Neuronal stem cell (in vitro differentiated cells): ENCODE data around the gene ELMO1.

Source experiments
- DNase-seq: peaks from one replicate; pipeline ENCODE4 v3.0.0-alpha.2; 2013; ENCODE audit warnings: low spot score
- H2AFZ ChIP-seq: one replicate; pipeline ENCODE4 v1.6.1; 2013; ENCODE audit warnings: mild to moderate bottlenecking, low read length, inconsistent platforms
- H2AK5ac ChIP-seq: 2 replicates; pipeline ENCODE4 v1.6.1; 2013; ENCODE audit warnings: low read depth, mild to moderate bottlenecking, inconsistent platforms, low read length, moderate library complexity, mixed read lengths
- H2BK120ac ChIP-seq: 2 replicates; pipeline ENCODE4 v1.6.1; 2013; ENCODE audit warnings: low read depth, mild to moderate bottlenecking, inconsistent platforms, low read length, moderate library complexity, mixed read lengths
- H2BK12ac ChIP-seq: one replicate; pipeline ENCODE4 v1.6.1; 2013; ENCODE audit warnings: low read length, inconsistent platforms
- H2BK15ac ChIP-seq: 2 replicates; pipeline ENCODE4 v1.6.1; 2013; ENCODE audit warnings: mild to moderate bottlenecking, low read length, inconsistent platforms, mixed read lengths
- H2BK5ac ChIP-seq: one replicate; pipeline ENCODE4 v1.6.1; 2013; ENCODE audit warnings: inconsistent platforms, mild to moderate bottlenecking, low read length, moderate library complexity
- H3K14ac ChIP-seq: one replicate; pipeline ENCODE4 v1.6.1; 2013; ENCODE audit warnings: low read length, inconsistent platforms
- H3K18ac ChIP-seq: 2 replicates; pipeline ENCODE4 v1.6.1; 2013; ENCODE audit warnings: low read length, inconsistent platforms
- H3K23ac ChIP-seq: 2 replicates; pipeline ENCODE4 v1.6.1; 2013; ENCODE audit warnings: low read depth, mild to moderate bottlenecking, mixed read lengths, low read length, inconsistent platforms; ENCODE audit not compliant: poor library complexity
- H3K27ac ChIP-seq: replicated peaks from 3 replicates; pipeline ENCODE4 v1.5.1; 2013; ENCODE audit warnings: low read length, inconsistent platforms
- H3K27me3 ChIP-seq, 3 experiments: 2 replicates each; pipeline ENCODE4 v1.6.1; 2013; ENCODE audit warnings: low read length in 3 of 3, mild to moderate bottlenecking in 2 of 3, inconsistent platforms in 1 of 3, low read depth in 1 of 3, mixed read lengths in 1 of 3, moderate library complexity in 1 of 3; ENCODE audit not compliant: control insufficient read depth in 3 of 3, insufficient read depth in 3 of 3
- H3K36me3 ChIP-seq, 2 donors: replicated peaks in 1 of 2; 2 replicates each; pipeline ENCODE4 v1.6.1; 2013; ENCODE audit warnings: low read length in 2 of 2; ENCODE audit not compliant: control insufficient read depth in 2 of 2, insufficient read depth in 2 of 2
- H3K4ac ChIP-seq: 2 replicates; pipeline ENCODE4 v1.6.1; 2013; ENCODE audit warnings: inconsistent platforms, mild to moderate bottlenecking, low read length, moderate library complexity
- H3K4me1 ChIP-seq, 2 donors: 1 replicate in 1 of 2; 2 replicates in 1 of 2; pipeline ENCODE4 v1.6.1; 2013; ENCODE audit warnings: low read length in 2 of 2, low read depth in 1 of 2; ENCODE audit not compliant: control insufficient read depth in 2 of 2, insufficient read depth in 1 of 2
- H3K4me2 ChIP-seq: one replicate; pipeline ENCODE4 v1.6.1; 2013; ENCODE audit warnings: mild to moderate bottlenecking, low read length, inconsistent platforms; ENCODE audit not compliant: insufficient read depth, poor library complexity, severe bottlenecking
- H3K4me3 ChIP-seq, 2 donors: 2 replicates each; pipeline ENCODE4 v1.5.1; 2013; ENCODE audit warnings: low read length in 2 of 2, mild to moderate bottlenecking in 2 of 2, inconsistent platforms in 1 of 2, moderate library complexity in 1 of 2
- H3K79me1 ChIP-seq: one replicate; pipeline ENCODE4 v1.6.1; 2013; ENCODE audit warnings: low read depth, mild to moderate bottlenecking, inconsistent platforms, low read length, moderate library complexity
- H3K9ac ChIP-seq: one replicate; pipeline ENCODE4 v1.6.1; 2013; ENCODE audit warnings: mild to moderate bottlenecking, low read depth, low read length, inconsistent platforms; ENCODE audit not compliant: poor library complexity
- H3K9me3 ChIP-seq, 2 donors: replicated peaks in 1 of 2; 2 replicates each; pipeline versions ENCODE3 to v1.6.1; 2013; ENCODE audit warnings: low read length in 2 of 2, mild to moderate bottlenecking in 2 of 2, inconsistent platforms in 1 of 2, low read depth in 1 of 2, mixed read lengths in 1 of 2, moderate library complexity in 1 of 2; ENCODE audit not compliant: control insufficient read depth in 2 of 2, insufficient read depth in 1 of 2
- H4K8ac ChIP-seq: one replicate; pipeline ENCODE4 v1.6.1; 2013; ENCODE audit warnings: low read depth, mild to moderate bottlenecking, inconsistent platforms, low read length, moderate library complexity
- H4K91ac ChIP-seq: one replicate; pipeline ENCODE4 v1.6.1; 2013; ENCODE audit warnings: low read length, low read depth, mild to moderate bottlenecking, inconsistent platforms; ENCODE audit not compliant: poor library complexity
- WGBS, 2 donors: extraction: QIAGEN DNeasy Blood & Tissue Kit; methylation state at CpG; one replicate each; pipeline ENCODE4 v1.1.7; 2013; ENCODE audit warnings: missing lambda C conversion rate in 2 of 2, mixed read lengths in 1 of 2; ENCODE audit not compliant: insufficient read length in 2 of 2, insufficient replicate concordance in 1 of 2; ENCODE audit errors: extremely low coverage in 2 of 2; 5-methylcytosine and 5-hydroxymethylcytosine counted together

Gene ELMO1

DNA sequence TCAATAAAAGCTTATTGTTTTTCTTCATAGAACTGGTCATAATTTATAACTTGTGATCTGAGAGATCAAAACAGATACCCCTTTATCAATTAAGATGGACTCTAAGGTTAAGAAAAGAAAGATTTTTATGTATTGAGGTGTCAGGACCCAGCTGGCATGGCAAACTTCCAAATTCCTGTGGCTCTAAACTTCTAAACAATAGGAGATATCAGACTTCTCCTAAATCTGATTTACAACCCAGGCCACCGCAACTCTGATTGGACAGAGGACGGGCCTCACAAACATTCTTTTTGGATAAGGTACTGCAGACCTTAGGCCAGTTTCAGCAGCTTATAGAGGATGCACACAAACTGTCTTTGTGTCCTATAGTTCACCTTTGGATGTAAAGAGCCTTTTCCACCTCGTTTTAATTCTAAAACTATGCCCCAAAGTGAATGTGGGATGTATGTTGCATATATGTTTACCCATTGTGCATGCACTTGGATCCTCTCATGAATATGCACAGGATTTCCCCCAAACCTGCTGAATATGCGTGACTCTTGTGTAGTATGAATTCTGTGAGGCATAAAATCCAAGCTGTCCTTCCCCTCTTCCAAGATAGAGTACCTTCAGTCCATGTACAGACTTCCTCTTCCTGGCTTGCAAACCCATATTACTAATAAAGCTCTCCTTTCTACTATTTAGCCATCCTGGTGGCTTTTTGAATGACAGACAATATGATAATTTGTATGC lies 69.0 kb downstream of the ELMO1 start:
- Histone ChIP-seq H2BK5ac (no peak overlapping the region), H3K9ac (no peak overlapping the region), H3K27ac (no peak overlapping the region), H2BK12ac (no peak overlapping the region), H2AK5ac (no peak overlapping the region), H3K4me1 (no peaks in the 10 kb centered on the region), H4K8ac (no peak overlapping the region), H3K23ac (no peak overlapping the region), H2BK15ac (no peak overlapping the region), H4K91ac (no peak overlapping the region), H3K14ac (no peak overlapping the region), H3K9me3 (peaks cover 3 to 14% of the 10 kb centered on the region in 2 donors), H3K79me1 (no peaks in the 10 kb centered on the region), H3K18ac (no peak overlapping the region), H3K4me2 (no peak overlapping the region), H2BK120ac (no peak overlapping the region), H3K36me3 (no peaks in the 10 kb centered on the region), H3K4ac (no peak overlapping the region), H3K4me3 (no peak overlapping the region), H3K27me3 (no peaks in the 10 kb centered on the region), H2AFZ (no peak overlapping the region)
- WGBS, 2 donors = no CpG with 5 or more reads among the region's 4 CpGs
- no peak for DNase-seq

DNA sequence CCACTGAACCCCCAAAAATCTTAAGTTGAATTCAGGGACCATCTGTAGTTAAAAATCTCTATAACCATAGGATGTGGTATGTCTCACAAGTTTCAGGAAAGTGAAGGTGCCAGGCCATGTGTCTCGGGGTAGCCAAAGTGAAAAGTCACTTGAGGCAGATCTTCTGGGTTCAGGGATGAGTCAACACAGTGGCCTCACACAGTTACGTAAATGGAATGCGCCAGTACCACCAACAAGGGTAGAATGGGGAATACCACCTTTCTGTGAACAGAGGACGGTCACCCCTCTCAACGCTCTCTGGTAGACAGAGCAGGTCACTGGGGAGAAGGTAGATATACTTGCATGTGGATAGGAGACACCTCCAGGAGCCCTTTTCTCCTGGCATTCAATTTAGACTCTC lies 71.4 kb downstream of the ELMO1 start:
- no peak overlapping the region for H2BK15ac ChIP-seq
- H2BK5ac ChIP-seq = no peak overlapping the region
- WGBS, 2 donors = no CpG with 5 or more reads among the region's 5 CpGs
- no peak overlapping the region for H3K23ac ChIP-seq
- H4K91ac ChIP-seq = no peak overlapping the region
- no peak overlapping the region for H2AFZ ChIP-seq
- no peak overlapping the region for H4K8ac ChIP-seq
- no peak overlapping the region for H2AK5ac ChIP-seq
- H3K14ac ChIP-seq = no peak overlapping the region
- H3K9ac ChIP-seq = no peak overlapping the region
- no peaks in the 10 kb centered on the region for H3K4me1 ChIP-seq
- H3K4me3 ChIP-seq = no peak overlapping the region
- H3K27me3 ChIP-seq = no peaks in the 10 kb centered on the region
- peaks cover 3 to 14% of the 10 kb centered on the region in 2 donors for H3K9me3 ChIP-seq
- H2BK120ac ChIP-seq = no peak overlapping the region
- H3K4me2 ChIP-seq = no peak overlapping the region
- no peaks in the 10 kb centered on the region for H3K79me1 ChIP-seq
- H3K27ac ChIP-seq = no peak overlapping the region
- DNase-seq = no peak
- no peak overlapping the region for H3K4ac ChIP-seq
- H2BK12ac ChIP-seq = no peak overlapping the region
- H3K36me3 ChIP-seq = peaks cover 0 to 4% of the 10 kb centered on the region in 2 donors
- H3K18ac ChIP-seq = no peak overlapping the region

DNA sequence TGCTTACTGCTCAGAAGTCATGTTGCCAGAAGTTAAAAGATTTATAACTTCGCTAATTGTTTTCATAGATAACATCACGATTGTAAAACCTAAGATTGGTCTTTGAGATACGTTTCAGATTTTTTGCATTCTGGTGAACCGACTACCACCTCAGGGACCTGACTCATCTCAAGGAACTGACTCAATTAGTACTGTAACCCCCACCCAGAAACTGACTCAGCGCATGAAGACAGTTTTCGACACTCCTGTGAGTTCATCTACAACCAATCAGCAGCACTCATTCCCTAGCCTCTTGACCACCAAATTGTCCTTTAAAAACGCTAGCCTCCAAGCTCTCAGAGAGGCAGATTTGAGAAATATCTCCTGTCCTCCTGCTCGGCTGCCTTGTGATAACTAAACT lies 72.3 kb downstream of the ELMO1 start:
- DNase-seq = no peak
- Histone ChIP-seq H2BK12ac (no peak overlapping the region), H3K9me3 (peaks cover 3 to 14% of the 10 kb centered on the region in 2 donors), H3K4me1 (no peaks in the 10 kb centered on the region), H3K23ac (no peak overlapping the region), H2AK5ac (no peak overlapping the region), H3K36me3 (peaks cover 0 to 4% of the 10 kb centered on the region in 2 donors), H3K18ac (no peak overlapping the region), H2AFZ (no peak overlapping the region), H3K27me3 (no peaks in the 10 kb centered on the region), H4K91ac (no peak overlapping the region), H3K27ac (no peak overlapping the region), H3K9ac (no peak overlapping the region), H3K79me1 (no peaks in the 10 kb centered on the region), H4K8ac (no peak overlapping the region), H2BK15ac (no peak overlapping the region), H3K4ac (no peak overlapping the region), H2BK5ac (no peak overlapping the region), H3K4me2 (no peak overlapping the region), H3K4me3 (no peak overlapping the region), H3K14ac (no peak overlapping the region), H2BK120ac (no peak overlapping the region)
- WGBS, 2 donors = no CpG with 5 or more reads among the region's 8 CpGs

DNA sequence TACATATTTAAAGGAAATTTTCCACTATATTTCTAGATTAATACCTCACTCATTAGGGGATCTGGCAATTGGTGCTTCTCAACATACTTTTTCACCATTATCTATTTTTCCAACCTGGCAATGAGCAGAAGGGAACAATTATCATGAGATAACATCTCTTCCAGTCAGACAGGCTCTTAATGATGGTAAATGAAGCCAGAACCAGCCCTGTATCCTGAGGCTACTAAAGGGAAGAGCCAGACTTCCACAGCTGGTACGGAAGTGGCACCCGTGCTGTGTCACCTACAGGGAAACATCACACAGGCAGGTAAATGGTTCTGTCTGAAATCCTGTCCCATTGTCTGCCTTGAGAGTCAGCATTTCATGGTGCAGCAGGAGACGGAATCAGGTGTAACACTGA lies 75.9 kb downstream of the ELMO1 start:
- no peak overlapping the region for H2BK15ac ChIP-seq
- no peak overlapping the region for H2AK5ac ChIP-seq
- H3K36me3 ChIP-seq = peaks cover 0 to 4% of the 10 kb centered on the region in 2 donors
- no peak overlapping the region for H3K23ac ChIP-seq
- H3K79me1 ChIP-seq = no peaks in the 10 kb centered on the region
- H3K18ac ChIP-seq = peak overlapping the region; percentile 44
- H3K27ac ChIP-seq = no peak overlapping the region
- H2BK5ac ChIP-seq = no peak overlapping the region
- no peak overlapping the region for H4K8ac ChIP-seq
- H2BK120ac ChIP-seq = no peak overlapping the region
- WGBS, 2 donors = no CpG with 5 or more reads among the region's 3 CpGs
- H3K4ac ChIP-seq = no peak overlapping the region
- H3K9ac ChIP-seq = no peak overlapping the region
- H3K27me3 ChIP-seq = no peaks in the 10 kb centered on the region
- H3K9me3 ChIP-seq = peaks cover 3 to 14% of the 10 kb centered on the region in 2 donors
- H3K4me2 ChIP-seq = no peak overlapping the region
- DNase-seq = no peak
- no peak overlapping the region for H2BK12ac ChIP-seq
- H3K4me3 ChIP-seq = no peak overlapping the region
- no peak overlapping the region for H3K14ac ChIP-seq
- no peak overlapping the region for H4K91ac ChIP-seq
- H3K4me1 ChIP-seq = no peaks in the 10 kb centered on the region
- no peak overlapping the region for H2AFZ ChIP-seq
